ENCODE measurements around the gene ACSF3.
"Not testable (repeated sequence)": the region's sequence is repeated elsewhere in the genome, so short reads cannot be mapped to it uniquely, and the experiment has no call there.

ACSF3 gene

DNA sequence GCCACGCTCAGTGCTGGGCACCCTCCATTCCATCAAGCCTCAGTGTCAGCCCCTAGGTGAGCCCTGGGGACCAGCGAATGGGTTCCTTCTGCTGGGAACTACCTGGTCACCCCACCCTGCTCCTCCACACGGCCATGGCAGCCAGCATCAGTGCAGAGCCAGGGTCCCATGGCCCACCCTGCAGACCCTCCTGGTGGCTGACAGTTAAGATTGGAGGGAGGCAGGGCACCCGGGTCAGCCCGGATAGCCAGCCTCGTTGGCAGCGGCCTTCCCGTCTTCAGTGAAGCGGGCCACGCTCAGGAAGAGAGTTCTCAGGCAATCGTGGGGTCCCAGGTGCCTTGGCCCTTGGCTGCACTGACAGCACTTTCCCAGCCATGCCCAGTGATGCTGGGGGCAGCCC is 37.1 kb upstream of the ACSF3 start:
- no peak for FAIRE-seq

DNA sequence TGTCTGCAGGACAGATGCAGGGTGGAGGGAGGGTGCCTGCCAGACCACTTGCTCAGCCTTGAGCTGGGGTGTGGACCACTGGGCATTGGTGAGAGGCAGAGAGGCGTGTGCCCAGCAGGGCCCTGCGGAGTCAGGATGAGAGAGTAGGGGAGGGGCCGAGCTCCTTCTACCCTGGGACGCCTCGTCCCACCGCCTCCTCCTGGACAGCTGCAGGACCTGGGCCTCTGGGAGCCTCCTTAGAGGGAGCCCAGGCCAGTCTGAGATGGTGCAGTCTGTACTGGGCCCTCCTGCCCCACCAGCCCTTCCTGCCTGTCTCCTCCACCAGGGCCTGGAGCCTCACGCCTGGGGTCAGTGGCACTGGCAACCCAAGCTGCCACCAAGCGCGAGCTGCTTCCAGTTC is 35.9 kb upstream of the ACSF3 start:
- no peak for FAIRE-seq

DNA sequence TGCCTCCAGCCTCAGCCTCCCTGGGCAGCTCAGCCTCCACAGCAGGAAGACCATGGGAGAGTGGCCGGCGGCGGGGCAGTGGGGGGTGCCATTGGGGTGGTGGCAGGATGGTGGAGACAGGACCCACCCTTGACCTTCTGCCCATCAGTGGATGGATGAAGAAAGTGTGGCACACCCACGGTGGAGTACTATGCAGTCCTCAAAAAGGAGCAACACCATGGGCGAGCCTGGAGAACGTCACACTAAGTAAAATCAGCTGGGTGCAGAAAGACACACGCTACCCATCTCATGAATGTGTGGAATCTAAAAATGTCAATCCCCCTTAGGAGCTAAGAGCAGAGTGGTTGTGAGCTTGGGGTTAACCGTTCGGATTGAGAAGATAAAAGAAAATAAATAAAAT is 34.8 kb upstream of the ACSF3 start:
- no peak for FAIRE-seq

DNA sequence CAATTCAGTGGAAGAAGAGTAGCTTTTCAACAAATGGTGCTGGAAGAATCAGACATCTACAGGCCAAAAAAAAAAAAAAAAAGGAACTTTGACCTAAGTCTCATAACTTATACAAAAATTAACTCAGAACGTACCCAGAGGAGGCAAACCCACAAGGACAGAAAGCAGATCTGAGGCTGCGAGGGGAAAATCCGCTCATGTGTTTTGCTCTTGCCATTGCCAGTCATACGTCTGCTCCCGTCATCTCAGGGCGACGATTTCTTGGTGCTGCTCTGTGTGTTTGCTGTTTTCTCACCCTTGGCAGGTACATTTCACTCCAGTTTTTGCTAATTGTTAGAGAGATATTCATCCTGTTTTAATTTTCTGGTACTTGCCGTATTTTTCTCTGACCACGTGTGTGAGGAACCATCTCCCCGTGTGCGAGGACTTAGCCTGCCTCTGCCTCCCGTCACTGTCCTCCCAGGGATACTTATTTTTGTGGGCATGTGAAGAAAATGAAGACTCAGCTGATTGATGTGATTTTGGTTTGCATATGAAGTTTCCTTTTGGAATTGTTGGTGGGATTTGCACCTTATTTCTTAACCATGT is 33.4 kb upstream of the ACSF3 start:
- no peak for FAIRE-seq

DNA sequence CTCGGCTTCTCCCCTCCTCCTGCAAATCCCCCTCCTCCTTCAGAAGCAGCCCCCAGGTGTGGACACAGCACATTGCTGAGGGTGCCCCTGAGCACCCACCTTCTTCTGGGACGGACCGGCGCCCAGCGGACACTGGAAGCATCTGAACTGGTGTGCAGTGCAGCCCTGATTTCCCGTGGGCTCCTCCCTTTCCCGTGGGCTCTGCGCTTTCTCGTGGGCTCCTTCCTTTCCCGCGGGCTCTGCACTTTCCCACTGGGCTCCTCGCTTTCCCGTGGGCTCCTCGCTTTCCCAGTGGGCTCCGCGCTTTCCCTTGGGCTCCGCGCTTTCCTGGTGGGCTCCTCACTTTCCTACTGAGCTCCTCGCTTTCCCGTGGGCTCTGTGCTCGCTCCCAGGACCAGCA is 32.6 kb upstream of the ACSF3 start:
- FAIRE-seq, result no peak

DNA sequence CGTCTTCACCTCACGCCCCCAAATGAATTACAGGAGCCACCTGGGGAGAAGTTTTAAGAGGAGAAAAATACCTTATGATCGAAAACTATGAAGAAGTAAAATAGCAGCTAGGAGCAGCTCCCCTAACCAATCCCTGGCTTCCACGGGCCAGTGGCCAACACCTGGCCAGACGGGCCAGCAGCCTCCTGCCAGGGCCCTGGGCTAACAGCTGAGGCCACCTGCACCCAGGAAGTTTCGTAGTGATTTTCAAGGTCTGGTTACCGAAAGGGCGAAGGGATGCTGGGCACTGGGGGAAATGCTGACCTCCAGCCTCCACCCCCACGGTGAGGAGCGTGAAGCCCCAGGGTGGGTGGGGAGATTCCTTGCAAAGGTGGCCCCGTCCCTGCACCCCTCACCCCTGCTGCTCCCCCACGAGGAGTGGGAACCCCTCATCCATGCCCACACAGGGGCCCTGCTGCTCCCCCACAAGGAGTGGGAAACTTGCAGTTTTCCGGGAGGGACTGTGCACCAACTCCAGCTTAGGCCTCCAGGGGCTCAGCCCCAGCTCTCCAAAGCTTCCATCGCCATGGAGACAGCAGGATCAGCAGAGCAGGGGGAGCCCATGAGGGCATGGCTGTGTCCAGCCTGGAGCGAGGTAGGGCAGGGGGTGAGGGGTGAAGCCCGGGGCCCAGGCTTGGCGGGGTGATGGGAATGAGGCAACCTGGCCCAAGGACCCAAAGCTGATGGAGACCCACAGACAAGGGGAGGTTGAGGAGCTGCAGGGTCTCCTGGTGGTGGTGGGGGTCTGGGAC is 31.9 kb upstream of the ACSF3 start:
- no peak for FAIRE-seq

DNA sequence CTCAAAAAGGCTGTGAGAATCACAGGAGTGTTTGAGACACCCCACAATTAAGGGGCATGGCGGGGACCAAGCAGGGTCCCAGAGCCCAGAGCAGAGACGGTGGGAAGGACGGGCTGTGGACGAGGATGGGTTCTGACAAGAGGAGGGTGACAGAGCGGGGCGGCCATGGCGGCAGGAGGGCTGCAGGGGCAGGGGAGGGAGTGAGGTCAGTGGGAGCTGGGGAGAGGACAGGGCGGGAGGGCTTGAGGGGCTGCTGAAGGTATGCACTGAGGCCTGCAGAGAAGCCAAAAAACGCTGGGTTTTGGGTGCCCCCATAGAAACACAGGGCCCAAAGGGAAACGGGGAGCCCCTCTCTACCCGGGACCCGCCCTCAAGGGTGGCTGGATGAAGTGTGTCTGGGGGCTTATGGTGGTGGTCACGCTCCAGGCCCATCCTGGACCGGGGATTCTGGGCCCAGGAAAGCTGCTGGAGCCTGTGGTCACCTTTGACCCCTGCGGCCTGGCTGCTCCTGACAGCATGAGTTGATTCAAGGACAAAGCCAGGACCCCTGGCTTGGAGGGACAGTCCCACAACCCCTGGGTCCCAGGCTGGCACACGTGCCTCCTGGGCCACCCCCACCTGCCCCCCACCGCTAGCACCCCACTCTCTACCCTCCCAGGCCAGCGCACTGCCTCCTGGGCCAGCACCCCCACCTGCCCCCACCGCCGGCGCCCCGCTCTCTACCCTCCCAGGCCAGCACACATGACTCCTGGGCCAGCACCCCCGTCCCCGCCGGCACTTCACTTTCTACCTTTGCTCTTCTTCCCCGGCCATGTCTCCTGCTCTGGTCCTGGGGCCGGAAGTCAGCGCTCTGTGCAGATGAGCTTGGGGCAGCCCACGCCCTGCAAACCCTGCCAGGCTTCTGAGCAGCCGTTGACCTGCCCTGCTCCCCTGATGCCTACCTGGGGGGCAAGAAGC is 31.0 kb upstream of the ACSF3 start:
- FAIRE-seq, result no peak

DNA sequence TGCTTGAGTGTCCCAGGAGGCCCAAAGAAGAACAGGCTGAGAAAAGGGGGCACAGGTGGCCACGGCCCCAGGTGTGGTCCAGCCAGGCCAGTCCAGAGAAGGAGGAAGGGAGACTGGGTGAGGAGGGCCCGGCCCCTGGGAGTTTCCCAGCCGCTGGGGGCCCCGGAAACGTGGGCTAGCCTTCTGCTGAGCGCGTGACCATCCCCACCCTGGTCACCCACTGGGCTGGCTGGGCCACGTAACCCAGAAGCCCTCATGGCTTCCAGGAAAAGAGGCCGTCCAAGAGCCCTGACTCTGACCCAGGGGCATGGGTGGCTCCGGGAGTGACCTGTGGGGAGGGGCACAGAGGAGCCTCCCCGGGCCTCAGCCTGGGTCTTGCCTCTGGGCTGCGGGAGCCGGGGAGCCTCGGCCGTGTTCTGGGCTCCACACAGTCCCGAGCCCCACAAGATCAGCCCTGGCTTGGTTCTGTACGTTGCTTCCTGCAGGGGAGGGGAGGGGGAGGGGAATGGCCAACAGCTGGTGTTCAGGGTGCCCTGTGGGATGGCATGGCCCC is 29.8 kb upstream of the ACSF3 start:
- no peak for FAIRE-seq

DNA sequence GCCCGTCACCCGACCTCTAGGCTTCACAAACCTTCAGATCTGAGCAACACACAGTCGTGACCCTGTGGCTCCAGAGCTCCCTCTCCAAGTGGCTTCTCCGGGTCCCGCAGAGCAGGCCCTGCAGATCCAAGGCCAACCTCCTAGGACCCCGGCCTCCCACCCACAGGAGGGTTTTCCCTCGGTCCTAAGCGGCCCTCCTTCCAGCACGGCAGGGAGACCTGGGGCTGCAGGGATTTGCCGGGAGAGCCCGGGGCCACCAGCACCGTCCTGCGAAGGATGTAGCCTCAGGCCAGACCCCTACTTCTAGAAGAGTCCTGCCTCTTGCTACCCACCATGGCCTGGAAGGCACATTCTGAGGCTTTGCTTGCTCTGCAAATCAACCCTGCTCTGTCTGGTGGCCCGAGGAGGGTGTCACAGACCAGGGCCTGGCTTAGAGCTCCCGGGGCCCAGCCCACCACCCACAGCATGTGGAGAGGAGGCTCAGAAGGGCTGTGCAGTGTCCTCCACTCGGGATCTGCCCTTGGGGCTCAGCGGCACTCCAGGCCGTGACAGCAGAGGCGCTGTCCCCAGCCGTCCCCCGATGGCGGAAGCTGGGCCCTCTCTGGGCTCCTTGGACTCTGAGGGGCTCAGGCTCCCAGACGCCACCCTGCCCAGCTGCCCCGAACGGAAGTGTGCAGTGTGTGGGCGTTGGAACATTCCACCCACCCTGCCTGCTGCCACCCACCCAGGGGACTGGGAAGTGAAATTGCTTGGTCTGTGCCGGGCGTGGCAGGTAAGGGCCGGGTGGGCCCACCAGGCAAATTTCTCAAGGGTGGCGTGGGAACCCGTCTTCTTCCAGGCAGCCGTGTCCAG is 28.8 kb upstream of the ACSF3 start:
- no peak for FAIRE-seq

DNA sequence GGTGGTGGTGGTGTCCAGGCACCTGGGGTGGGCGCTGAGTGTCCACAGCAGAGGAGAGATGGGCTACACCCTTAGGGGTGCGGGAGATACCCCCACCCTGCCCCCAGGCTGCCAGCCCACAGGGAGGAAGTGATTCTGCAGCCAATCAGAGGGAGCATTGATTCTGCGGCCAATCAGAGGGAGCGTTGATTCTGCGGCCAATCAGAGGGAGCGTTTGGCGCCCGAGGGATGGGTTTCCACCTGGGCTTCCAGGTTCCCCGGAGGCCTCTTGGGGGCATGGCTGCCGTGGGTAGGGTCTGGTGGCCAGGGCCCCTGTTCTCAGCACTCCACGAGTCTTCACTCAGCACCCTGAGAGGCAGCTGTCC is 28.2 kb upstream of the ACSF3 start:
- FAIRE-seq, result no peak

DNA sequence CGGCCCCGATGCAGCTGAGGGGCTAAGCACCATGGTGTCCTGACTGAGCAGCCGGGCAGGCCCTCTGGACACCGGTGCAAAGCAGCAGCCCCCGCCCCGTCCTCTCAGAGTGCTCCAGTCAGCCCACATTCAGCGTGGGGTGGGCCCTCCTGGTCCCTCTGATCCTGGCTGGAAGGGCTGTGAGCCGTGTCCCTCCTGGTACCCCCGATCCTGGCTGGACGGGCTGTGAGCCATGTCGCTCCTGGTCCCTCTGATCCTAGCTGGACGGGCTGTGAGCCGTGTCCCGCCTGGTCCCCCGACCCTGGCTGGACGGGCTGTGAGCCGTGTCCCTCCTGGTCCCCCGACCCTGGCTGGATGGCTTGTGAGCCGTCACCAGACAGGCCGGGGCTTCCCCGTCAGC is 26.9 kb upstream of the ACSF3 start:
- no peak for FAIRE-seq

DNA sequence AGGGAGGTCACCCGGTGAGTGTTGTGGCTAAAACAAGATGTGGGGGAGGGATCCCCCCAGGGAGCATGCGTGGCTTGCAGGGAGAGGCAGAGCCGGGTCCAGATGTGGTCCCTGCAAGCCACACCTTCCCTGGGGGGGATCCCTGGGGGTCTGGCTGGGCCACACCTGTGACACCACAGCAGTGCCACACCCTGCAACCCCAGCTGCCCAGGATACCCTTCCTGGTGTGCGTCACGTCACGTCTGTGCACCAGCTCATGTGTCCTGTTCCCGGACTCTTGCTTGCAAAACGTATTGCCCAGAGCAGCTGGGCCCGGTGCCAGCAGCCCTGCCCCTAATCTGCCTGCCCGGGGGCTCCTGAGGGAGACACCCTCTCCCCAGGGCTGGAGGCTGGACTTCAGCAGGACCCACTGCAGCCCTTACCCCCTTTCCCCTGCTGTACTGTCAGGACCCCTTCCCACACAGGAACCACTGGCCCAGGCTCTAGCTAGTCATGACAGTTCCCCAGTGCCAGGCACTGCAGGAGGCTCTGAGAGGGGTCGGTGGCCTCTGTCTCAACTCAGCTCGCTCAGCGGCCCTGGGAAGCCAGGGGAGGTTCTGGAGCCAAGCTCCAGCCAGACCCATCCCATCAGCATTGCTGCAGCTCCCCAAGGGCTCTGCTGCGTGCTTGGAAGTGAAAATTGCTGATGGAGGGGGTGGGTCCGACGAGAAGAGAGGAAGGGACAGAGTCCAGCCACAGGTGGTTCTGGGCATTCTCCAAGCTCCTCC is 25.8 kb upstream of the ACSF3 start:
- FAIRE-seq, result no peak

DNA sequence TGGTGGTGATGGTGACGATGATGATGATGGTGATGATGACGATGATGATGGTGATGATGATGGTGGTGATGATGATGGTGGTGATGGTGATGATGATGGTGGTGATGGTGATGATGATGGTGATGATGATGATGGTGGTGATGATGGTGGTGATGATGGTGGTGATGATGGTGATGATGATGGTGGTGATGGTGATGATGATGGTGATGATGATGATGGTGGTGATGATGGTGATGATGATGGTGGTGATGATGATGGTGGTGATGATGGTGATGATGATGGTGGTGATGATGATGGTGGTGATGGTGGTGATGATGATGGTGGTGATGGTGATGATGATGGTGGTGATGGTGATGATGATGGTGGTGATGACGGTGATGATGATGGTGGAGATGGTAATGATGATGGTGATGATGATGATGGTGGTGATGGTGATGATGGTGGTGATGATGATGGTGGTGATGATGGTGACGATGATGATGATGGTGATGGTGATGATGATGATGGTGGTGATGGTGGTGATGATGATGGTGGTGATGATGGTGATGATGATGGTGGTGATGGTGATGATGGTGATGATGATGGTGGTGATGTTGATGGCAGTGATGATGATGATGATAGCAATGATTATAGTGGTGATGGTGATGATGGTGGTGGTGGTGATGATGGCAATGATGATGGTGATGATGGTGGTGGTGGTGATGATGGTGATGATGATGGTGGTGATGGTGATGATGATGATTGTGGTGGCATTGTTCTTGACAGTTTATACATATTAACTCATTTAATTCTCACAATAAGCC is 24.6 kb upstream of the ACSF3 start:
- not testable (repeated sequence) for FAIRE-seq

DNA sequence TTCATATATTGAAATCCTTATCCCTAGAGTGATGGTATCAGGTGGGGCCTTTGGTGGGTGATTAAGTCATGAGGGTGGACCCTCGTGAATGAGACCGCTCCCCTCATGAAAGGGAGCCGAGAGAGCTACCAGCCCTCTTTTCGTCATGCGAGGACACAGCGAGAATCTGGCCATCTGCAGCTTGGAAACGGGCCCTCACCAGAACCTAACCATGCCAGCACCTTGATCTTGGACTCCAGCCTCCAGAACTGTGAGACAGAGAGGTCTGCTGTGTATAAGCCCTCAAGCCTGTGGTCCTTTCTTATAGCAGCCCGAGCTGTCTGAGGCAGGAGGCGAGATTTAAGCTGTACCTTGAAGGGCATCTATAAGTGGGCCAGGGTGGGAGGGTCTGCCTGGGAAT is 23.7 kb upstream of the ACSF3 start:
- FAIRE-seq, result no peak

DNA sequence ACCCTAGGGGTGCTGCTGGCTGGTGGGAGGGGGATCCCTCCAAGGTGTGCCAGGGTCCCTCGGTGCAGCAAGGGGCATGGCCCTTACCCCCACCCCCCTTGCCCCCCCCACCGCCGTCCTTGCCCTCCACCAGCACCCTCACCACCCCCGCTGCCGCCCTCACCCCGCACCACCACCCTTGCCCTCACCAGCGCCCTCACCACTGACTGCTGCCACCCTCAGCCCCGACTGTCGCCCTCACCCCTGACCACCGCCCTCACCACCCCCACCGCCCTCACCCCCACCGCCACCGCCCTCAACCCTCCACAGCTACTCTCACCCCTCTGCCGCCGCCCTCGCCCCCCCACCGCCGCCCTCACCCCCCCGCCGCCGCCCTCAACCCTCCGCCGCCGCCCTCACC is 23.1 kb upstream of the ACSF3 start:
- no peak for FAIRE-seq

DNA sequence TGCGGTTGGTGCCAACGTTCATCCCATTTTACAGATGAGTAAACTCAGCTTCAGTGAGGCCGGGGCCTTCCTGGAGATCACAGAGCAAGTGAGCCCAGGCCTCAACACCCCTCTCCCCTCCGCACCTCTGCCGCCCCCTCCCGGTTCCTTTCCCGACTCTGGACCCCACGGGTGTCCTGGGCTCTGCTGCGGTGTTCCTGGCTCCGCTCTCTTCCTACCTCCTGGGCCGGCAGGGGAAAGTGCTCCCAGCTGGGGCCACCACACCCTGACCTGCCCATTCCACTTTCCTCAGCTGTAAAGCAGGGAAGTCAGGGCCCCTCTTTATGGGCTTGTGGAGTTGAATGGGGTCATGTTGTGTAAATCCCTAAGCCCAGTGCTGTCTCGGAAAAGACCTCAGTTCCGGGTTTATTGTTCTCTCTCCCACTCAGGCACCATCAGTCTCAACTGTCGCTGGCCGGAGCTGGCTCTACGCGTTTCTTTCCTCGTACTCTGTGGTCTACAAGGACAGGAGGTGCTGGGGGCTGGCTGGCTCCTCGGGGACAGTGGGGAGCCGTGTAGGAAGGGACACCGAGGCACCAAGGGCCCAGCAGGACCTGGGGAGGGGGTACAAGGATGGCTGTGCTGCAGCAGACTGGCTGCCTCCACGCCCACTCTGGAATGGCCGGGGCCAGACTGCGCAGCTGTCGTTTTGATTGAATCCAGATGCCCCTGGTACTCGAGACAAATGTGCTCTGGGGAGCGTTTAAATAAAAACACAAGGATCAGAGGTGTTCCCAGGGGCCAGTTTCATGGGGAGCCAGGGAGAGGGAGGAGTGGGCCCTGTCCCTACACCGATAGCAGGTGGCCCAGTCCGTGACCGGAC is 21.7 kb upstream of the ACSF3 start:
- FAIRE-seq, result no peak

DNA sequence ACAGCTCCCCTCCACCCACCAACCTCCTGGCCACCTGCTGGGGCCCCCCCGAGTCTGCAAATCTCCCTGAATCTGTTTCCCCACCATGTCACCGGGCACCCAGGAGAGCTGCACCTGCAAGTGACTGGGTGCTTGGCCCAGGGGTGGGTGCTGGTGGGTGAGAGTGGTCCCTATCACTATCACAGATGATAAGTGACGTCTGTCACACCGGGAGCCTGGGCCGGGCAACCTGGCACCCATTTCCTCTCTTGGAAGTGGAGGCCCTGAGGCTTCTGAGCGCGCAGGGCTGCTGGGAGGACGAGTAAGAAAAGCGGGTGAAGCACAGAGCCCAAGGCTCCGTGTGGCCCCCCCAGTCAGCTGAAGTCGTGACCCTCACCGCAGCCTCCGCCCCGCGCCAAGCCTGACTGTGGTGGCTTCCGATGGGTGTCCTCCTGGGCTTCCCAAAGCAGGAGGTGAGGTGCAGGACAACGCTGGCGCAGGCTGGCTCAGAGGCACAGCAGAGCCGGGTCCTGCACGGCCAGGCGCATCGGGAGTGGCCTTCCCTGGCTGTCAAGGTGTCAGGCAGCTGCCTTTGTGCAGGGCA is 21.0 kb upstream of the ACSF3 start:
- no peak for FAIRE-seq

DNA sequence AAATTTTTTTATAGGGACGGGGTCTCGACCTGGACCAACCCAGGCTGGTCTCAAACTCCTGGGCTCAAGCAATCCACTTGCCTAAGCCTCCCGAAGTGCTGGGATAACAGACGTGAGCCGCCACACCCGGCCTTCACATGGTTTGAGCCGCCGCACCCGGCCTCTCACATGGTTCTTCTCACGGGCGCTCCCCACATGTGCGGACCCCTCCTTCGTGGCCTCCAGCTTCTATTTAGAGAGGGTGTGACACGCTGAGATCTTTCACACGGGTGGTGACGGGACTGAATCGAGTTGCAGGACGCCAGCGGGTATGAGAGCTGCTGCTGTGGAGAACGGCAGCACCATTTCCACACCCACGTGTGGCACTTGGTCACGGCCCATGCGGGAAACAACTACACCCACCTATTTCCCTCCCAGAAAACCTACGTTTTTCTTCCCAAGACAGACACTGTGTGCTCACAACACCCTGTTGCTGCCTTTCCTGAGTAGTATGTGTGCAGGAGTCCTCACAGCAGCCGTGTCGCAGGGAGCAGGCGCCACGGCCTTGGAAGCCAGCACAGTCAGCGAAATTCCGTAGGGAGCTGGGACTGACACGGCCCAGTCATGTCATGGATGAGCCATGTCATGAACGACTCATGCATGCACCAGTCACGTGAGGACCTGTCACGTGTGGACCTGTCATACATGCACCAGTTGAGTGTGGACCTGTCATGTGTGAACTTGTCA is 20.1 kb upstream of the ACSF3 start:
- no peak for FAIRE-seq

All from TTC549 (cell line).